GM04503 (cell line): ENCODE results near the gene RADIL.
A peak's percentile ranks its signal among the peaks of the same experiment; 100 is the strongest.

Experiments used
- DNase-seq: peaks from one replicate; pipeline ENCODE4 v3.0.0-alpha.2; 2012; ENCODE audit warnings: low read depth

RADIL gene

GRCh38 chr7:4882169-4883032, 1.1 kb downstream of the RADIL start:
- peak; percentile 59 for DNase-seq

DNA sequence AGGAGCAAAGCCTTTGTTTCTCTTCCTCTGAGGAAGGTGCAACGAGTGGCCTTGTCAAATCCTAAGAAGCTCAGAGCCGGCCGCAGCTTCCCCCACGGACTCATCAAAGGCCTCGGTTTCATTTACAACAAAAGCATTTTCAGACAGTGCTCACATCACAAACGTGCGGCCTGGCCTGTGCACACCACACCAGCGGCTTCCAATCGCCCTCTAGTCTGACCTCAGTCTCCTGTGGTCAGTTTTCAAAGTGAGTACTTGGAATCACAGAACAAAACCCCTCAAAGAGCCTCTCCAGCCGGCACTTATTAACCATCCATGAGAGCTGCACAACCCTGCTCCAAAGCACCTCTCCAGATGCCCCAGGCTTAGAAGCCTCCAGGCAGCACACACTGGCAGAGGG, 3.3 kb downstream of the RADIL start:
- DNase-seq, result no peak

DNA sequence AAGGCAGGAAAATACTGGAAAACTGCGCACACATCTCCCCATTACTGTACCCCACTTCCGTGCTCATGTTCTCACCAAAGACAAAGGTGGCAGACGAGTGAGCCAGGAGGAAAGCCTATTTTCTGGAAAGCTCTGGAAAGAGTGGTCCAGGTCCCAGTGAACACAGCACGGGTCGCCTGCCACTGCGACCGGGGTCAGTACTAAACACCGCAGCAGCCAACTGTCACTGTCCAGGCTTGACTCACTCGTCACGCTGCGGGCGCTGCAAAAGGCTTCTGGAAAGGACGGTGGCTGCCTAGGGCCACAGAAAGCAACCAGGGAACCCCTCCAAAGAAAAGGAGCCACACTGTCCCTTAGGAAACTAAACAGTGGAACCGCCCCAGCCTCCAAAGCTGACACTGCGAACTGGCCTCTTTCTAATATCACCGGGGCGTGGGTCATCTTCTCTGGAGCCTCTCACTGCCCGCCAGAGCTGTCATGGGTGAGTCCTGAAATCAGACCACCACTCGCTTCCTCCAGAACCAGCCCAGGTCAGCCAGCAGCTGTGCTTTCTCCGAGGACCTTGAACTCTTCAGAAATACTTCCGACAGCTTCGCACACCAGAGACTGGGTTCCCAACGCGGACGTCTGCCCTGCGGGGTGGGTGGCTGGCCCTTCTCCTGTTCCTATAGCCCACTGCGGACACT, 4.0 kb downstream of the RADIL start:
- DNase-seq, result no peak

- no peak for DNase-seq
Measured at GRCh38 chr7:4878336-4879335, 4.9 kb downstream of the RADIL start.

- DNase-seq, result no peak
Measured at GRCh38 chr7:4876586-4876985, 6.9 kb downstream of the RADIL start.

DNA sequence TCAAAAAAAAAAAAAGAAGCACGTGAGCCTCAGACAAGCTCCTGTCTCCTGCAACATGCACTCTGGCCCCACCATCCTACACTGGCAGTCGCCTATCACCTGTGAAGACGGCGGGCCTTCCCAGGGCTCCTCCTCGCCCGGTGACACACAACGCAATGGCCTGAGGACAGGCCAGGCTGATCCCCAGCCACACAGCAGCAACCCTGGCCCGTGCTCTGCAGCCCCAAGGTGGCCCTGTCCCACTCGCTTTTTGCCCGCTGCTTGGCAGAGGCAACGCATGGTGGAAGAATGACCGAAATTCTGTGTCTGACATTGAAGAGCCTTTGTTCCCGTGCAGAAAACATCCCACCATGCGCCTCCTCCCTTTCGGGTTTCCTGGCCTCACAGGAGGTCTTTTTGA, 8.1 kb downstream of the RADIL start:
- DNase-seq, result no peak

DNA sequence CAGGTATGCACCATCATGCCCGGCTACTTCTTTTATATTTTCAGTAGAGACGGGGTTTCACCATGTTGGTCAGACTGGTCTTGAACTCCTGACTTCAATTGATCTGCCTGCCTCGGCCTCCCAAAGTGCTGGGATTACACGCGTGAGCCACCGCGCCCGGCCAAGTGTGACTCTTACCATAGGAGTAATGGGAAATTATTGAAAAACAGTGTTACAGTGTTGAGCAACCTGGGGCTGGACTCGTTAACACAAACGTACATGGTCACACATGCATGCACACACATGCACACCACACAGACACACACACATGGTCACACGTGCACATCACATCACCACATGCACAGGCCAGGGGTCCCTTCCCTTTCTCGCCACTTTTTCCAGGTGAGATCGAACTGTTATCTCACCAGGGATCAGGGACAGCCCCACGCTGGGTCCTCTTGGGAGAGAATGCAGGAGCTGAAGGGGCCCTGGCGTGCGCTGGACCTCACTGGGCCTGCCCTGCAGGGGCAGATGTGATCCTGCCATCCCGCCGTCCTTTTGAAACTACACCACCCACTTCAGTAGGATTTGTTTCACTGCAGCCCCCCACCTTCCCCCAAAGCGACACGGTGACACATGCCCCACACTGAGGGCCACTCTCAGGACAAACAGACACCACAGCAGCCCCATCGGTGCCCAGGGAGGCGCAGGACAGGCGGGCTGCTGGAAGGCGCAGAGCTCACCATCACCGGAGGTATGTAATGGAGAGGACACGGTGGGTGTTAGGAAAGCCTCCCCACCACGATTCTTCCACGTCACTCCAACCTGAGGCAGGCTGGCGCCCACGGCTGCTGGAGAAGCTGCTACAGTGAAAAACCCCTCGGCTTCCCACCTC, 10.2 kb downstream of the RADIL start:
- no peak for DNase-seq

DNA sequence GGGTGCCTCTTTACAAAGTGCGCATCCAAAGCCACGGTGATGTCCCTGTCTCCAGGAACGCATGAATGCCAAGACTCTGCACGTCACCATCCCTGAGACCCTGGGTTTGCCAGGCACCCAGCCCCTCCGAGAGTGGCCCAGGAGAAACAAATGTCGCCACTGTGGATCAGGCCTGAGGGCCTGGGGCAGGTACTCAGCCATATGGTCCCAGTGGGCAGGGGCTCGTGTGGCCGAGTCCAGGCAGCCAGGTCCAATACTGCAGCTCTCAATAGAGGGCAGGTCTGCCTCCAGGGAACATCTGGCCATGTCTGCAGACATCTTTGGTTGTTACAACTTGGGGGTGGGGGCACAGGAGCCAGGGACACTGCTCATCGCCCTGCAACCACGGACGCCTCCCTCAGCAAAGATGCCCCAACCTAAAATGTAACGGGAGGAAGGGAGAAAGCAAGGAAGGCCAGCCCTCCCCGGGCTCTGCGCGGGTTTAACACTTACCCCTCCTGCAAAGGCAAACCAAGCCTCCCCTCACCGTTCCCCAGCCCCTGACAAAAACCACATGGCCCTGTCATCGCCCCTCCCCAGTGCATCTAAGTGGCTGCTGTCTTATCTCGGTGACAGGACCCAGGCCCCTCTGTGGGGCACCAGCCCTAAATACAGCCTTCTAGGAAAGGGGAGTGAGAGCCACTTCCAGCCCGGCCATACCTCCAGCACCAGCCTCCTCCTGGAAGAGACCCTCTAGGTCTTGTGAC, 11.4 kb downstream of the RADIL start:
- DNase-seq, result no peak

DNA sequence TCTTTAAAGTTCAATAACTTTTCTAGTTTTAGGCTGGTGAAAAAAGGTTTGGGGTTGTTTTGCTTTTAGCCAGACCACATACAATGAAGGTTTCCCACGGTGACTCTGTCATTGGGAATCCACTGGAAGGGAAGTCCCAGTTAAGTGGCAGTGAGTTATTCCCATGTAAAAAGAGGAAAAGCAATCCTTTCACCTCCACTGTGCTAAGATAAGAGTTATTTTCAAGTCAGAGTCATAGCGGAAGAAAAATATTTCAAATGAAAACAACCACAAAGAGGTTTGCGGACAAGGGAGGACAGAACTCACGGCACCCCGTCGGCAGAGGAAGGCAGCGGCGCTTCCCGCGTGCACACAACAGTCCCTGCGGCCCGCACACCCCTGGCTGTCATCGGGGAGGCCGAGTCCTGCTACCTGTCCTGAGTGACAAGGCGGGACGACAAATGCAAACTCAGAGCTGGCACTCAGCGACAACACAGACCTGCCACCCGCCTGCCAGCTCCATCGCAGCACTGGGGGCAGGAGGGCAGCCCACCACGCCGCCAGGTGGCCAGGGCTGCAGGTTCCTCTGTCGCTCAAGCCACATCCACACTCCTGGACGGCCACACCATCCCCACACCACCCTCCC, 12.3 kb downstream of the RADIL start:
- DNase-seq, result no peak

DNA sequence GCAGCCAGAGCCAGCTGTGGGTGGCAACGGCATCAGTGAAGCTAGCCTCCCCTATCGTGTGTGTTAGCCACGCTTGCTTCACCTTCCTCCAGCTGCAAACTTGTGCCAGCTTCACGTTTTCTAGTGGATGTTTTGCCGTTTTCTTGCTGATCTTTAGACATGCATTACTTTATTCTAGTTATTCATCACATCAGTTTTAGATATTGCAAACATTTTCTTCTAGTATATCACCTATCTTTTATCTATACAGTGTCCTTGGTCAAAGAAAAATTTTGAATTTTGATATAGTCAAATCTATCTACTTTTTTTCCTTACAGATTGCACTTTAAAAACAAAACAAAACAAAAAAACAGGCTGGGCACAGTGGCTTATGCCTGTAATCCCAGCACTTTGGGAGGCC, 15.0 kb downstream of the RADIL start:
- DNase-seq, result no peak

DNA sequence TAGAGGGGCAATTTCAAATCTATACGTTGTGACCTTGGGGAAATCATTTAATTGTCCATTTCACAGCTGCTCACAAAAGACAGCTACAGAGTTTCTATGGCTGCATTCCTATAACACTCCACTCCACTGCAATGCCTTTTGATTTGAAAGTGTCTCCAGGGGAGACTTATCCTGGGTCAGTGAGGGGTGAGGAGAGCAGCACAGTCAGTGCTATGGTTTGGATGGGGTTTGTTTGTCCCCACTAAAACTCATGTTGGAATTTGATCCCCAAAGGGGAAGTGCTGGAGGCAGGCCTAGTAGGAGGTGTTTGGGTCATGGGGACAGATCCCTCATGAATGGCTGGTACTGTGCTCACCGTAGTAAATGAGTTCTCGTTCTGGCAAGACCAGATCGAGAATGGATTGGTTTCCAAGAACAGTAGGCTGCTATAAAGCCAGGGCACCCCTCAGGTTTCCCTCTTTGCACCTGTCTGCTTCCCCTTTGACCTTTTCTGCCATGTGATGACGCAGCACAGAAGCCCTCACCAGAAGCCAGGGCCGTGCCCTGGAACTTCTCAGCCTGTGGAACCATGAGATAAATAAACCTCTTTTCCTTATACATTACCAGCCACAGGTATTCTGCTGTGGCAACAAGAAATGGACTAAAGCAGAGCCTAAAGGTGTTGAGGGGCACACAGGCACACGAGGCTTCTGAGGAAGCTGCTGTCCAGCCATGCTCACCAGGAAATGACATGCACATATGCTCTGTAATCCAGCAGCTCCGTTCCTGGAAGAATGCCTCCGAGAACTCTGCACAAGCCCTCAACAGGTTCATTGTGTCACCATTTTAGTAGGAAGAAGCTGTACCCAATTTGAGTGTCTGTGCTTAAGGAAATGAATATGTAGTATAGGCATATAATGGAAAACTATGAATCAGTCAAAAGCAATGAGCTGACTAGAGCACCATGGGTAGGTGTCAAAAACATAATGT, 16.7 kb downstream of the RADIL start:
- DNase-seq, result no peak

DNA sequence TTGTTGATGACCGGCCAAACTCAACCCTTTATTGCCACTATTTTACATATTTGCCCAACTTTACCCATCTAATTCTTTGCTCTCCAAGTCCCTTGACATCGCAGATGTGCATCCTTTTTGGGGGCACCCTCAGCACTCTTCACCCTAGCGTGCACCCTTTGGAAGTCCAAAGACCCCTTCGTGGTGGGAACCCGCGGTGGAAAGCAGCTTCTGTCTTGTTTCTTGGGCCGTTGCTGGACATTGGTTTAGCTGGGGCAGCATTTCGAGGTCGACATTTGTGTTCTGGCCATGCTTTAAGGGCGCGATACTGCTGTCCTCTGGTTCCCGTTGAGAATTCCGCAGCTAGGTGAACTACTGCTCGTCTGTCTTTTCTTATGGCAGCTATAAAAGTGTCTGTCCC, 21.4 kb downstream of the RADIL start:
- DNase-seq, result no peak

DNA sequence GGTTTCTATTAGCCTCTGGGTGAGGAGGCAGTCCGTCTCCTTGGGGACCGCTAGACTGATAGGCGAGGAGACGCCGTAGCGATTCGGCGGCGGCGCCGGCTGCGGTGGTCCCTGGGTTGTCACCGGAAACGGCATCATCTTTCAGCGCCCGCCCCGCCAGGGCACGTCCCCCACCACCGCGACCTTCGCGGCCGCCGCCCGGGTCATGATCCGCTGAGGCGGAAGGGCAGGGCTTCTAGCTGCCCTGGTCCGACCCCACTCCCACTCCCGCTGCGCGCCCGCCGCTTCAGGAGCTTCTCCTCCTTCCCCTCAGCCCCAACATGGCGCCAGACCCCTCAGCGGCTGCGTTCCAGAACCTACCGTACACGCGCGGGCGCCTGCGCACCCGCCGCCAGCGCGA, 21.8 kb downstream of the RADIL start, which contains the start of gene PAPOLB:
Gene PAPOLB (minus strand): TSS at position 358 of the 400 bp plus-strand sequence. CDS start 220 bp downstream, at position 138.
- no peak for DNase-seq

- DNase-seq, result no peak
Measured at GRCh38 chr7:4861227-4861626, 22.3 kb downstream of the RADIL start.

- DNase-seq, result no peak
Measured at GRCh38 chr7:4857189-4857588, 26.3 kb downstream of the RADIL start.

DNA sequence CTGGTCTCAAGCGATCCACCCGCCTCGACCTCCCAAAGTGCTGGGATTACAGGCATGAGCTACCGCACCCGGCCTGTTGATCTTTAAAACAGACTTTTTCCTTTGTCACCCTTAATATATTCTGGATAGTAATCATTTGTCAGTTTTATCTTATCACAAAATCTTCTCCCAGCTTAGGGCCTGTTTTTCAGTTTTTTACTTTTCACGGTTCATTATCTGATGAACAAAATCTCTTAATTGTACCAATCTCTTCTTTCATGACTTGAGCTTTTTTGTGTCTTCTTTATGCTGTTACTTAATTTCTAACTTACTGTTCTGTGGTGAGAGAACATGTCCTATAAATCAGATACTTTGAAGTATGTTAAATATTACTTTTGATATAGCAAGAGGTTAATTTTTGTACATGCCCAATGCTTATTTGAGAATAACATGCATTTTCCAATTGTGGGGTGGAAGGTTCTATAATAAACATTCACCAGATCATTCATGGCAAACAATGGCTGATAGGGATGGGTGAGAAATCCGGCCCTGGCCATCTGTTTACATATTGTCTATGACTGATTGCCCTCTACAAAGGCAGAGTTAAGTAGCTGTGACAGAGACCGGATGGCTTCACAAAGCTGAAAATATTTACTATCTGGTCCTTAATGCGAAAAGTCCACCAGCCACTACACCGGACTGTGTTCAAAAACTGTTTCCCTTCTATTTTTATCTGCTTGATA, 27.0 kb downstream of the RADIL start:
- no peak for DNase-seq

DNA sequence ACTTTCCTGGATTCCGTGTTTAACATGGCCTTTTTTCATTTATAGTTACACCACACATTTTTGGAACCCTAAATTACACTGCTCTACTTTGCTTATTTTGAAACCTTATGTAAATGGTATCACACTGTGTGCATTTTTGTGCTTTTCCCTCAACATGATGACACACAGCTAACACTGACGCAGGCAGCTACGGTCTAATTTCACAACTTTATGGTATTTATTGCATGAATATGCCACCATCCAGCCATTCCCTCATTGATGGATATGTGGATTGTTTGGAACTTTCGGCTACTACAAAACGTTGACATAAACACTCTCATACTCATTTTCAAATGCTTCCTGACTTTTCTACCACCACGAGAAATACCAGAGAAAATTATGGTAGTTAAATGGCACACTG, 28.6 kb downstream of the RADIL start:
- DNase-seq, result no peak
